ENCODE data around the gene DLGAP1. TPM values are rescaled to one million over a fixed set of nuclear protein-coding genes. Genes with fewer than 3 reads are reported as not detected.

Gene DLGAP1
- total RNA-seq, 1 donor from 2014 or later = not detected

DNA sequence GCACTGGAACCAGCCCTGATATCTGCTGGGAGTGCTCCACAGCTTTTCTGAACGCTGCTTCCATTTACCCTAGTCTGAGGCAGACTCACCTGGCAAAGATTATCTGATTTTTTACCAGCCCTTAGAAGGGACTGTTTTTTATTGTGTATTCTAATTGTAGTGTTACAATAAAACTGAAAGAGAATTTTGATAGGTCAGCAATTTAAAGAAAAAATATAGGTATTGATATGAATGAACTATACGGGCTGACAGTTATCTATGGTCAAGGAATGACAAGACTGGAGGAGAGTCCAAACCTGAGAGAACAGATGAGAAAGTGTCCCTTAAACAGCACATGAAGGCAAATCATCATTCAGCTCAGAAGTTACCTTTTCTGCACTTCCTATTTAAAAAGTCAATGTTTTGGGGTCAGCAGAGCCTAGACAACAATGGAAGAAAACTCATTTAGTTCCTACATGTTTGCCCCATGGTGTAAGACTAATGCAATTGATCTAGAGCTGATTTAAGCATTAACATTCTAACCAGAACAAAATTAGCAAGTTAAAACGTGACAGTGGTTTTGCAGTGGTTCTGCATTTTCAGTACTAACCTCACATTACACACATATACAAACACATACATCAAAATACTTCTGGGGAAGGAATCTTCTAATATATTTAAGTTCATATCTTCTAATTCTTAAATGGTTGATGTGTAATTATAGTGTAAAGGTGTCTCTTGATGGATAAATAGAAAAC is 504.3 kb downstream of the DLGAP1 start:
- DNase-seq (ENCODE audit: low read depth in 2 of 2) = no peak

GRCh38 chr18:3948958-3949357 is 506.1 kb downstream of the DLGAP1 start:
- DNase-seq (ENCODE audit: low read depth in 2 of 2) = no peak

DNA sequence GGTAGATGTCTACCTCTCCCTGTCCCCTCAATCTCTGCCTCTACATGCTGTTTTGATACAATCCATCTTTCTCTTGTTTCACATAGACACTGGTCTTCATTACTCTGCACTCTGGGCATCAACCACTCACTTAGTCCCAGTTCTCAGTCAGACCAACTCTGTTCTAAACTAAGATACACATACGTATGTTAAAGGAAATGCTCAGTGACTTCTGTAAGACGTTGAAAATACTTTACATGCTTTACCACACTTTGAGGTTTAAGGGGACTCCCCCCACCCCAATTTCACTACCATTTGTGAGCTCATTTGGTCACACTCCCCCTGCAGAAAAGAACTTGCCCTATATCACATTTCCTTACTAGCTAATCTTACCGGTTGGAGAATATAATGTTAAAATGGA is 507.7 kb downstream of the DLGAP1 start:
- no peak for DNase-seq (ENCODE audit: low read depth in 2 of 2)

GRCh38 chr18:3935305-3935704 is 519.8 kb downstream of the DLGAP1 start:
- no peak for DNase-seq (ENCODE audit: low read depth in 2 of 2)

DNA sequence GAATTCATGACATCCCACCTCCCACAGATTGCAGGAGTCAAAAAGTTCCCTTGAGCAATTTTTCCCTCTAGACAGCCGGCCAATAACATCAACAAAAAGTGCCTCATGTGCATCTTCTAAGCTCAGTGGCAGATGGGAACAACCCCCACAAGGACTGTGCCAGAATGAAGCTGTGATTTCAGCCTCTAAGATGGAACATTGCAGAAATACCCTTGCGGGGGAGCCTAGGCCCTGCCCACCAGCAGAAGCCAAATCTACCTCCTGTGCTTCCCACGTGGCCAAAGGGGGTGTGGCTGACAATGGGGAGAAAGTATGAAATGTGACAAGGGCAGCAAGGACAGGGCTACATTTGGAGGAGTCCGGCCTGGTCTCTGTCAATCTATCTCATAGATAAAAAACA is 522.8 kb downstream of the DLGAP1 start:
- DNase-seq (ENCODE audit: low read depth in 2 of 2) = no peak

DNA sequence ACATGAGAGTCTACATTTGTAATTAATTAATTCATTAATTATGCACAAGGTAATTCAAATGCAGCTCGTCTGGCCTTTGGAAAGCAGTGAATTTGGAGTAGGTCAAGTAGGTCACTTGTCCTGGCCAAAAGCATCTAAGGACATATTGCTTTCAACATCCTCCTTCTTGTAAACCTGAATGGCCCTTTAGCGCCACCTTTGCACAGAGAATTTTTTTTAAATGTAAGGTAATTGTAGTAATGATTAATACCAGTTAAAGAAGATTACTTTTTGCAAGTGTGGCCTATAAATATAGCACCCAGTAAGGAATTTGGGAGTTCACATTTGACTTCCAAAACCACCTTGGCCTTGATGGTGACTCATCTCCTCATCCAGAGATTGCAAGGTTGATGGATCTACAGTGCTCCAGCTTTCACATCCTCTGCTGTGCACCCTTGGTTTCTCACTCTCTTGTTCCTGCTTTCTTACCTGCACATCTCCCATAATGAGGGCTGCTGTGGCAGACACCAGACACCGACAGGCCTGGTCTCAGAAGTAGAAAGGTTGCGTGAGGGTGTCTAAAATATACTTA is 523.5 kb downstream of the DLGAP1 start:
- DNase-seq (ENCODE audit: low read depth in 2 of 2) = no peak

DNA sequence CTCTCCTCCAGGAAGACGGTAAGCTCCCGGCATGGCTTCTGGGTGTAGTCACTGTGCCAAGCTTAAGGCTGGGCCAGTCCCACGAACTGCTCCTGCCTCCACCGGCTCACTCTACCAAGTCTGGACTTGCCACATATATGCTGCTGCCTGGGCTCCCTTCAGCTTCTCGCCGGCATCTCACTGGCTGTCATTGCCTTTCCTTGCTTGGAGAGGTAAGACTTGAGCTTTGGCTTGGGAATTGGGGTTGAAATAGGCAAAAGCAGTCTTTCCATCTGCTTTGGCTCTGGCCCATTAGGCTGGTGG is 524.1 kb downstream of the DLGAP1 start:
- DNase-seq (ENCODE audit: low read depth in 2 of 2) = no peak

GRCh38 chr18:3930126-3931012 is 524.7 kb downstream of the DLGAP1 start:
- peak in 1 of 2 donors; percentile 3 for DNase-seq (ENCODE audit: low read depth in 2 of 2)

- no peak for DNase-seq (ENCODE audit: low read depth in 2 of 2)
Observed at GRCh38 chr18:3924455-3924854, 530.7 kb downstream of the DLGAP1 start.

- DNase-seq (ENCODE audit: low read depth in 2 of 2) = no peak
Observed at GRCh38 chr18:3923750-3924149, 531.4 kb downstream of the DLGAP1 start.

DNA sequence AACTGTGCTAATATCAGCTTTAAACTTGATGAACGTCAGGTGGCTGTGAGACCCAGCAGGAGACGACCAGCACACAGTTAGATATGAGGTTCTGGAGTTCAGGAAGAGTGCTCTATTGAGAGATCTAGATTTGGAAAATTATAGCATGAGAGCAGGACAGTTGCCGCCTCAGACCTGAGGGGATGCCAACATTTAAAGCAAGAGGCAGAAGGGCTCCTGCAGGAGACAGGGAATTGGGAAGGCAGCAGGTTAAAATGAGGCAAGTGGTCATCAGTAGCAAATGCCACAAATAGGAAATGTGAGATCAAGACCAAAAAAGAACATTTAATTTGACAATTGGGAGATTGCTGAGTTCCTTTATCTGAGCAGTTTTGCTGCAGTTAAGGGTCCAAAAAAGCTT is 533.3 kb downstream of the DLGAP1 start:
- no peak for DNase-seq (ENCODE audit: low read depth in 2 of 2)

DNA sequence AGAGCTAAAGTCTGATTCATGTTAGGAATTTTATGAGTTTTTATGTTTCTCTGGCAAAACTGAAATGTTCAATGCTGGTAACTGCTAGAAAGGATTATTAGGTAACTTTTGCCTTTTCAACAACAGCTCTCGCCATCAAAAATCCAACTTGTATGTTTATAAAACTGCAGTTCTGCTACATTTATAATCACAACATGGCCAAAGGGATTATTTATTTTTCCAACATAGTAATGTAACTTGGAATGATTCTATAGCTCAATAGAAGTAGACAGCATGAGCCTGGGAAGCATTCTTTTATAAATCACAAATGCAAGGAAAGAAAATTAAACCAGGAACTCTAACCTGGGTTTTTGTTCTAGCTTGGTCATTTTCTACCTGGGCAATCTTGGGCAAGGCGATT is 534.3 kb downstream of the DLGAP1 start:
- no peak for DNase-seq (ENCODE audit: low read depth in 2 of 2)

- no peak for DNase-seq (ENCODE audit: low read depth in 2 of 2)
Observed at GRCh38 chr18:3919396-3920061, 535.6 kb downstream of the DLGAP1 start.

DNA sequence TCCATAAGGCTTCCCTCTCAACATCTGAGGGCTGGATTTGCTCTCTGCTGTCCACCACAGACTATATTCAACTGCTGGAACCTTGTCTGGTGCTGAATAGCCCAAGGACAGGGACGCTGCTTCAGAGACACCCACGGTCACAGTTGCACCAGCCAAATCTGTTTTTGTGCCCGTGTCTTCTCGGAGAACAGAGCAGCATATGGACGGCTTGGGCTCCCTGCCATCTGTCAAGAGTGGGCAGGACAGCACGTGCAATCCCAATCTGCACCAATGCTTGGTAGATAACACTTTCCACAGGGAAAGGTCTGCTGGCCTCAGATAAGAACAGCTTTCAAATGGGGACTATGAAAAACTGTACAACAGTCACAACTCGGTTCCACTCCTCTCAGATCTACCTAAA is 539.0 kb downstream of the DLGAP1 start:
- peak in 1 of 2 donors; percentile 1 for DNase-seq (ENCODE audit: low read depth in 2 of 2)

DNA sequence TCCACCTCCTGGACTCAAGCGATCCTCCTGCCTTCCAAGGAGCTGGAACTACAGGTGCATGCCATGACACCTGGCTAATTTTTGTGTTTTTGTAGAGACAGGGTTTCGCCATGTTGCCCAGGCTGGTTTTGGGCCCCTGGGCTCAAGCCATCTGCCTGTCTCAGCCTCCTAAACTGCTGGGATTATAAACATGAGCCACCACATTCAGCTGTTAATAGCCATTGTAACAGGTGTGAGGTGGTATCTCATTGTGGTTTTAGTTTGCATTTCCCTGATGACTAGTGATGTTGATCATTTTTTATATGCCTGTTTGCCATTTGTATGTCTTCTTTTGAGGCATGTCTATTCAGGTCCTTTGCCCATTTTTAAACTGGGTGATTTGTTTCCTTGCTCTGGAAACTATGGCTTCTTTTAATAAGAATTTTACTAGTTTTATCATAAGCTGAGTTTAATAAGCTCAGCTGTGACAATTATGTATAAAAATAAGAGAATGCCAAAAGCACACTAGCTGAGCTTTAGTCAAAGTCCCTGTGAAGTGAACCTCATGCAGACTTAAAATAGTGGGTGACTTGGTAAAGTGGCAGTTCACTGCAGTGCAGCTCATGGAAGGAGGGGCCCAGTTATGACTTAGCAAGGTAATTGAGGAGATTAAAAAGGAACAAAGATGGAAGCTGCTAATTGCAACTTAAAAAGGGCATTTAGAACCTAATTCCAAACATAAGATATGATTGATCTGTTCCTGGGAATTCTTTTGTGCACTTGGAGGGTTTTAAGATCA is 540.1 kb downstream of the DLGAP1 start:
- no peak for DNase-seq (ENCODE audit: low read depth in 2 of 2)

DNA sequence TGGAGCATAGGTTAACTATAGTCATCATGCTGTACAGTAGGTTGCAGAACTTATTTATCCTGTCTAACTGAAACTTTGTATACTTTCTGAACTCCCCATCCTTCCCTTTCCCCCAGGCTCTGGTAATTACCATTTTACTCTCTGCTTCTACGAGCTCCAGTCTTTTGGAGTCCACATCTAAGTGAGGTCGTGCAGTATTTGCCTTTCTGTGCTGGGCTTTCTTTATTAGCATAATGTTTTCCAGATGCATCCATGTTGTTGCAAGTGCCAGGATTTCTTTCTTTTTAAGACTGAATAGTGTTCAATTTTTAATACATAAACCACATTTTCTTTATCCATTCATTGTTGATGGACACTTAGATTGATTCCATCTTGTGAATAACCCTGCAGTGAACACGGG is 541.0 kb downstream of the DLGAP1 start:
- no peak for DNase-seq (ENCODE audit: low read depth in 2 of 2)

GRCh38 chr18:3912705-3913104 is 542.4 kb downstream of the DLGAP1 start:
- no peak for DNase-seq (ENCODE audit: low read depth in 2 of 2)

DNA sequence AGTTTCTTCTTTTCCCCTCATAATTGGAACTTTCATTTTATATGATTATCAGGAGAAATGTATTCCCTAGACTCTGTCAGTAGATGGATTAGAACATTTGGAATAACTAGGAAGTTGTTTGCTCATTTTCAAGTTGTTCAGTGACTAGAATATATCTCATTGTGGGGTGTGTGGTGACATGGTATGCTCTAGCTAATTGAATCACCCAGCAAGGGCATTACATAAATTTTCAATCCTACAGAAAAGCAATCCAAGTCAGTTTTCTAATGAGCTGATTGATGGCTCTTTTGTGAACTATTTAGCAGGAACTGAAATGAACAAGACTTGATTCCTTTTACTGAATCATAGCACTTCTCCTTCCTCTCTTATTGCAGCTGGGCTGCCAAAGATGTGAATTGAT is 543.7 kb downstream of the DLGAP1 start:
- no peak for DNase-seq (ENCODE audit: low read depth in 2 of 2)

DNA sequence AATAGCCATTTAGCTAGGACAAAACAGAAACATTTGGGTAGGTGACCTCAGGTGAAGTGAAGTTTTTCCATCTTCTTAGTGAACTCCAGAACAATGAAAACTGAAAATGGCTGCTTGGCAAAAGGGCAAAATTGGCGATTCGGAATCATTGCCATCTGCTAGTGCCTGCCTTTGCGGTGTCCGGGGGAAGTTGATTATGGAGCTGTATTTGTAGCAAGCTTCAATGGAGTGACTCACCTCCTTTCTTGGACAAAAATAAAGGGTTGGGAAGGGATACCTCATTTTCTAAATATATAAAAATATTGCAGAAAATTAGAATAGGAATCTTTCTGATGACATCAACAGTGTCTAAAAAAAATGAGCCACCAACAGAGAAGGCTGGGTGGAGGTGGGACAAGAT is 544.6 kb downstream of the DLGAP1 start:
- no peak for DNase-seq (ENCODE audit: low read depth in 2 of 2)

GRCh38 chr18:3907955-3908354 is 547.2 kb downstream of the DLGAP1 start:
- DNase-seq (ENCODE audit: low read depth in 2 of 2) = no peak

- no peak for DNase-seq (ENCODE audit: low read depth in 2 of 2)
Observed at GRCh38 chr18:3906116-3906750, 548.9 kb downstream of the DLGAP1 start.
